Adrenal gland (tissue), 5 donors: ENCODE data around the gene WFS1.

ENCODE experiments used
- CTCF ChIP-seq, 6 experiments: fragments of 450-650 bp in 4 of 6; fragments of 200-600 bp in 2 of 6; sonication (generic) in 1 of 6; IDR thresholded peaks; 1 replicate in 5 of 6; 2 replicates in 1 of 6; pipeline versions ENCODE4 v1.5.1 to v1.8.0; 2016 to 2021; ENCODE audit warnings: antibody characterized with exemption in 6 of 6, mild to moderate bottlenecking in 2 of 6, moderate library complexity in 1 of 6
- POLR2A ChIP-seq, 2 donors: fragments of 450-650 bp; IDR thresholded peaks; one replicate each; pipeline ENCODE4 v1.6.1; 2017; ENCODE audit warnings: antibody characterized with exemption in 2 of 2, mild to moderate bottlenecking in 2 of 2, moderate library complexity in 1 of 2
- donor health status: DM: no; HTN: no; CAD: no.

GRCh38 chr4:6272863-6273660 is 3.4 kb downstream of the WFS1 start:
- no peak for TF ChIP-seq CTCF (IDR thresholded peaks at IDR 0.05)
- no peak for TF ChIP-seq POLR2A (IDR thresholded peaks at IDR 0.05)
